T-cell (primary cell): ENCODE measurements around the gene TOP1. TPM values are rescaled to one million over a fixed set of nuclear protein-coding genes. Genes with fewer than 3 reads are reported as not detected.

ENCODE experiments used
- ATAC-seq, 4 experiments: fragments of 200-7000 bp in 3 of 4; fragments of 150-1000 bp in 1 of 4; cut with Tn5 transposase; replicated peaks in 1 of 4; 1 replicate in 3 of 4; 2 replicates in 1 of 4; pipeline ENCODE4 v1.10.0; 2021; ENCODE audit warnings: moderate library complexity in 3 of 4, mild to moderate bottlenecking in 2 of 4, moderate number of reproducible peaks in 1 of 4
- CTCF ChIA-PET, 2 donors: fragments of 300-600 bp; sonication (Branson Sonifier 250); formaldehyde crosslinking; loops; one replicate each; lab custom pipeline; 2022; ENCODE audit warnings: antibody characterized with exemption in 2 of 2; lab: Charles Lee
- POLR2A ChIA-PET, 2 donors: fragments of 300-600 bp; sonication (Branson Sonifier 250); formaldehyde crosslinking; loops; one replicate each; lab custom pipeline; 2022; ENCODE audit warnings: antibody characterized with exemption in 2 of 2; lab: Charles Lee
- DNase-seq, 35 experiments: peaks; one replicate each; pipeline versions ENCODE4 v3.0.0 to v3.0.0-alpha.2; 2013 to 2023
- H3K27ac ChIP-seq: one replicate; pipeline ENCODE4 v1.5.1; 2013; ENCODE audit warnings: low read length
- H3K27me3 ChIP-seq, 2 experiments: replicated peaks in 1 of 2; 1 replicate in 1 of 2; 2 replicates in 1 of 2; pipeline versions ENCODE4 v1.6.1 to v1.7.0; 2013; ENCODE audit warnings: low read length in 1 of 2, mixed read lengths in 1 of 2; ENCODE audit not compliant: control insufficient read depth in 2 of 2, insufficient read depth in 2 of 2; ENCODE audit errors: extremely low read depth in 1 of 2
- H3K36me3 ChIP-seq, 2 donors: 1 replicate in 1 of 2; 2 replicates in 1 of 2; pipeline versions ENCODE4 v1.6.1 to v1.7.0; 2013; ENCODE audit warnings: low read length in 1 of 2; ENCODE audit not compliant: control insufficient read depth in 2 of 2, insufficient read depth in 1 of 2; ENCODE audit errors: extremely low read depth in 1 of 2
- H3K4me1 ChIP-seq, 2 experiments: 1 replicate in 1 of 2; 2 replicates in 1 of 2; pipeline versions ENCODE4 v1.6.1 to v1.7.0; 2013; ENCODE audit warnings: low read length in 2 of 2, mixed read lengths in 1 of 2; ENCODE audit not compliant: insufficient read depth in 2 of 2, control insufficient read depth in 1 of 2; ENCODE audit errors: extremely low read depth in 1 of 2
- H3K4me3 ChIP-seq, 2 donors: 1 replicate in 1 of 2; 2 replicates in 1 of 2; pipeline versions ENCODE4 v1.5.1 to v1.7.0; 2013; ENCODE audit warnings: mild to moderate bottlenecking in 2 of 2, low read length in 1 of 2, moderate library complexity in 1 of 2; ENCODE audit not compliant: control insufficient read depth in 1 of 2; ENCODE audit errors: extremely low read depth in 1 of 2
- H3K9me3 ChIP-seq: 2 replicates; pipeline ENCODE4 v1.7.0; 2013
- H3K27ac Mint-ChIP-seq, 2 donors: one replicate each; pipeline ENCODE4 v1.8.0; 2020 to 2021; ENCODE audit warnings: mild to moderate bottlenecking in 2 of 2, mixed read lengths in 2 of 2
- H3K27me3 Mint-ChIP-seq, 2 donors: one replicate each; pipeline ENCODE4 v1.8.0; 2021 to 2022; ENCODE audit warnings: mixed read lengths in 2 of 2
- H3K36me3 Mint-ChIP-seq: one replicate; pipeline ENCODE4 v1.8.0; 2021; ENCODE audit warnings: mixed read lengths
- H3K4me1 Mint-ChIP-seq, 3 donors: one replicate each; pipeline ENCODE4 v1.8.0; 2020 to 2022; ENCODE audit warnings: mixed read lengths in 3 of 3, mild to moderate bottlenecking in 1 of 3
- H3K4me3 Mint-ChIP-seq, 3 donors: one replicate each; pipeline ENCODE4 v1.8.0; 2020 to 2022; ENCODE audit warnings: mild to moderate bottlenecking in 3 of 3, mixed read lengths in 3 of 3, moderate library complexity in 3 of 3
- H3K9me3 Mint-ChIP-seq, 3 donors: one replicate each; pipeline ENCODE4 v1.8.0; 2020 to 2022; ENCODE audit warnings: mixed read lengths in 3 of 3
- WGBS: methylation state at CpG from one replicate; pipeline ENCODE4 v1.1.5; 2013; ENCODE audit warnings: missing lambda C conversion rate; ENCODE audit not compliant: insufficient coverage; 5-methylcytosine and 5-hydroxymethylcytosine counted together
- total RNA-seq, 35 experiments: library from RNA in 6 of 35; stranded (reverse) in 6 of 35; fragments of 120-200 nt in 1 of 35; gene quantifications; one replicate each; pipeline versions ENCODE4 v1.2.1 to v1.2.4 and lab custom pipeline; 2013 to 2026

TOP1 gene
- total RNA-seq, 5 donors from 2014 or later (not counting 1 experiment from before 2014, with no cell fraction given), result 30.2 to 41.2 (median 38.1) TPM

DNA sequence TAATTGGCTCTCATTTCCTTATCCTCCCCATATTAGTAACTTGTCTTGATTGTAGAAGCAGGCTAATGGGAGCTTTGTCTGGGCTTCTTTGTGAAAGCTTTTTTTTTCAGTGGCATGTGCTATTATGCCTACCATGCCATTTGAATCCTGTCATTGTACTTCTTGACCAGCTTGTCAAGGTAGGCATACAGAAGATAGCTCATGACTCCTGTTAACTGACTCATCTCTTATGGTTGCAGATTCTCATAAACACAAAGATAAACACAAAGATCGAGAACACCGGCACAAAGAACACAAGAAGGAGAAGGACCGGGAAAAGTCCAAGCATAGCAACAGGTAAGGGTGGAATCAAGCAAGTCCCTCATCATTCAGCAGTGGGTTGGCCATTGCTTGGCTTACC lies 32.5 kb downstream of the TOP1 start:
- Mint-ChIP-seq H3K27me3 (no peaks in the 10 kb centered on the region), H3K4me3 (no peak overlapping the region), H3K9me3 (no peaks in the 10 kb centered on the region), H3K27ac (peak overlapping the region in 1 of 2 donors; percentile 2), H3K4me1 (peaks cover 57 to 66% (median 63%) of the 10 kb centered on the region in 3 donors), H3K36me3 (peaks cover 43% of the 10 kb centered on the region)
- peaks cover 0 to 19% of the 10 kb centered on the region in 2 donors for H3K36me3 ChIP-seq
- H3K27me3 ChIP-seq, result no peaks in the 10 kb centered on the region
- no peaks in the 10 kb centered on the region for H3K4me1 ChIP-seq
- no peaks in the 10 kb centered on the region for H3K9me3 ChIP-seq
- H3K27ac ChIP-seq, result no peak overlapping the region
- DNase-seq (no peak), ATAC-seq (no peak)
- POLR2A ChIA-PET, result interaction anchor here in 1 of 2 donors (0.6 to 0.7 kb wide), 3 partner anchors 11 to 109 kb away, joined by 3 to 11 read pairs (median 3); no protein-coding TSS in a partner anchor
- CTCF ChIA-PET, result interaction anchor here in 1 of 2 donors (0.5 kb wide), 1 partner anchor 209 kb away, joined by 3 read pairs; no protein-coding TSS in a partner anchor
- no peak overlapping the region for H3K4me3 ChIP-seq
- 100% methylated on average over 3 of the region's 3 CpGs for WGBS

DNA sequence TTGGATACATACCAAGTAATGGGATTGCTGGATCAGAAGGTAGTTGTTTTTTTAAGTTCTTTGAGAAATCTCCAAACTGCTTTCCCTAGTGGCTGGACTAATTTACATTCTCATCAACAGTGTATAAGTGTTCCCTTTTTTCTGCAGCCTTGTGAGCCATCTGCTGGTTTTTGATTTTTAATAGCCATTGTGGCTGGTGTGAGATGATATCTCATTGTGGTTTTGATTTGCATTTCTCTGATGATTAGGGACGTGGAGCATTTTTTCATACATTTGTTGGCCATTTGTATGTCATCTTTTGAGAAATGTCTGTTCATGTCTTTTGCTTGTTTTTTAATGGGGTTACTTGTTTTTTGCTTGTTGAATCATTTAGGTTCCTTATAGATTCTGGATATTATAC lies 34.8 kb downstream of the TOP1 start:
- Histone ChIP-seq H3K27ac (no peak overlapping the region), H3K27me3 (no peaks in the 10 kb centered on the region), H3K9me3 (no peaks in the 10 kb centered on the region), H3K4me3 (no peak overlapping the region), H3K4me1 (no peaks in the 10 kb centered on the region), H3K36me3 (peaks cover 0 to 26% of the 10 kb centered on the region in 2 donors)
- no peaks in the 10 kb centered on the region for H3K27me3 Mint-ChIP-seq
- no peak for ATAC-seq
- H3K9me3 Mint-ChIP-seq, result no peaks in the 10 kb centered on the region
- no peak overlapping the region for H3K27ac Mint-ChIP-seq
- ChIA-PET CTCF (interaction anchor here in 1 of 2 donors (1.2 to 1.5 kb wide), 2 partner anchors 73 to 75 kb away, joined by 3 to 5 read pairs; no protein-coding TSS in a partner anchor), POLR2A (interaction anchor here in 1 of 2 donors (0.5 kb wide), 1 partner anchor 29 kb away, joined by 3 read pairs; no protein-coding TSS in a partner anchor)
- no peak for DNase-seq
- peaks cover 52% of the 10 kb centered on the region for H3K36me3 Mint-ChIP-seq
- WGBS, result 20% methylated on average over 1 of the region's 1 CpG
- H3K4me3 Mint-ChIP-seq, result no peak overlapping the region
- H3K4me1 Mint-ChIP-seq, result peaks cover 62 to 63% (median 63%) of the 10 kb centered on the region in 3 donors

DNA sequence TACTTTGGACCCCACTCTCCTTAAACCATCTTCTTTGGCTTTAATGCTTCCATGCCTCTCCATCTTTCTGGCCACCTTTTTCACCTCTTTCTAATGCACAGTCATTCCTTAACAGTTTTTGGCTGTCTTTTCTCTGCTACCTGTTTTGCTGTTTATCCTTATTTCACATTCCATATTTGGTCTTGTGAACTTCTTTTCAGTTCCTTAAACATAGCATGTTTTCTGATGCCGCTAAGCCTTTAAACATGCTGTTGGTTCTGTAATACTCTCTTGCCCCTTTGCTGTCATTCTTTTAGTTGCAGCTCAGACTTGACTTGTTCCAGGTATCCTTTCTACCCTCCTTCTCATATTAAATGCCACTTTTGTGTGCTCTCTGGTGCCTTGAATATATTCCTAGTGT lies 35.8 kb downstream of the TOP1 start:
- no peaks in the 10 kb centered on the region for H3K9me3 ChIP-seq
- Mint-ChIP-seq H3K27ac (peak overlapping the region in 1 of 2 donors; percentile 25), H3K27me3 (no peaks in the 10 kb centered on the region), H3K9me3 (no peaks in the 10 kb centered on the region), H3K36me3 (peaks cover 58% of the 10 kb centered on the region), H3K4me1 (peaks cover 57 to 64% (median 63%) of the 10 kb centered on the region in 3 donors), H3K4me3 (no peak overlapping the region)
- peaks cover 0 to 26% of the 10 kb centered on the region in 2 donors for H3K36me3 ChIP-seq
- CTCF ChIA-PET, result no interaction called here
- POLR2A ChIA-PET, result no interaction called here
- no peaks in the 10 kb centered on the region for H3K4me1 ChIP-seq
- no peak overlapping the region for H3K27ac ChIP-seq
- ATAC-seq, result no peak
- no peak overlapping the region for H3K4me3 ChIP-seq
- no peaks in the 10 kb centered on the region for H3K27me3 ChIP-seq
- WGBS, result 100% methylated on average over 1 of the region's 1 CpG
- no peak for DNase-seq

DNA sequence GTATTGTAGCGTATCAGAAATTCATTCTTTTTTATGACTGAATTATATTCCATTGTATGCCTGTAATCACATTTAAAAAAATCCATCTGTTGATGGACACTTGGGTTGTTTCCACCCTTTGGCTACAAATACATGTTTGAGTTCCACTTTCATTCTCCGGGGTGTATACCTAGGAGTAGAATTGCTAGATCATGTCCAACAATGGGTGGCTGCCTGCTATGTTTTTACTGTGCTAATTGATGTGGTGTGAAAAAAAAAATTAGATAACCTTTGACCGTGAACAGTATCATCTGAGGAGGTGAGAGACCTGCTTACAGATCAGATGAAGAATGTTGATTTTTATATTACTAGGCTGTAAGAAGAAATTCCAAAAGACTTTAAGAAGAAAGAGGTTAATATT lies 37.1 kb downstream of the TOP1 start:
- Mint-ChIP-seq H3K4me3 (no peak overlapping the region), H3K36me3 (peaks cover 63% of the 10 kb centered on the region), H3K27ac (no peak overlapping the region), H3K27me3 (no peaks in the 10 kb centered on the region), H3K4me1 (peaks cover 58 to 76% (median 67%) of the 10 kb centered on the region in 3 donors), H3K9me3 (no peaks in the 10 kb centered on the region)
- Histone ChIP-seq H3K4me1 (peaks cover 0 to 2% of the 10 kb centered on the region in 2 experiments), H3K27me3 (no peaks in the 10 kb centered on the region), H3K9me3 (no peaks in the 10 kb centered on the region), H3K4me3 (no peak overlapping the region), H3K27ac (no peak overlapping the region), H3K36me3 (peaks cover 0 to 26% of the 10 kb centered on the region in 2 donors)
- POLR2A ChIA-PET, result interaction anchor here (0.7 kb wide), 3 partner anchors 16 to 647 kb away, joined by 3 read pairs; no protein-coding TSS in a partner anchor
- no peak for DNase-seq
- CTCF ChIA-PET, result no interaction called here
- WGBS, result no CpG with 5 or more reads among the region's 3 CpGs
- no peak for ATAC-seq

DNA sequence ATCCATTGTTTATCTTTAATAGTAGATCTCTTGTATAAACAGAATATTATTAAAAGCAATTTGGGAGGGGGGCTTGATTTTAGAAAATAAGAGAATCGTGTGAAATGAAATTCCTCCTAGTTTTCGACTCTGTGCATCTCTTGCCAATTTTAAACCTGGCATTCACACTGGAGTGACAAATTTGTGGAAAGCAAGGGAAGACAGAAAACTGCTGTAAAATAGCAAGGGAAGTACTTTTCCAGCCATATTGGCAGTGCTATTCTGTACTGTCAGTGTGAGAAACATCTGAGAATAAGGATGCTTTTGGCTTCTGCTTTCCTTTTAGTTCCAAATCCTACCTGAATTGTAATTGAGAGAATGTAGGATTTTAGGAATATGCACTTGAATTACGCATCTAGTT lies 40.2 kb downstream of the TOP1 start:
- peaks cover 7 to 9% of the 10 kb centered on the region in 2 experiments for H3K4me1 ChIP-seq
- no CpG with 5 or more reads among the region's 3 CpGs for WGBS
- H3K4me3 Mint-ChIP-seq, result no peak overlapping the region
- no peak for ATAC-seq
- H3K4me3 ChIP-seq, result no peak overlapping the region
- no peak overlapping the region for H3K27ac ChIP-seq
- H3K27me3 Mint-ChIP-seq, result no peaks in the 10 kb centered on the region
- no peaks in the 10 kb centered on the region for H3K27me3 ChIP-seq
- H3K9me3 ChIP-seq, result no peaks in the 10 kb centered on the region
- H3K36me3 ChIP-seq, result peaks cover 0 to 9% of the 10 kb centered on the region in 2 donors
- H3K4me1 Mint-ChIP-seq, result peaks cover 69 to 86% (median 78%) of the 10 kb centered on the region in 3 donors
- CTCF ChIA-PET, result interaction anchor here in 1 of 2 donors (2.7 kb wide), 1 partner anchor 78 kb away, joined by 7 read pairs; no protein-coding TSS in a partner anchor
- no peak for DNase-seq
- H3K27ac Mint-ChIP-seq, result no peak overlapping the region
- POLR2A ChIA-PET, result interaction anchor here in 1 of 2 donors (0.7 kb wide), 1 partner anchor 34 kb away, joined by 3 read pairs; no protein-coding TSS in a partner anchor
- peaks cover 39% of the 10 kb centered on the region for H3K36me3 Mint-ChIP-seq
- no peaks in the 10 kb centered on the region for H3K9me3 Mint-ChIP-seq

DNA sequence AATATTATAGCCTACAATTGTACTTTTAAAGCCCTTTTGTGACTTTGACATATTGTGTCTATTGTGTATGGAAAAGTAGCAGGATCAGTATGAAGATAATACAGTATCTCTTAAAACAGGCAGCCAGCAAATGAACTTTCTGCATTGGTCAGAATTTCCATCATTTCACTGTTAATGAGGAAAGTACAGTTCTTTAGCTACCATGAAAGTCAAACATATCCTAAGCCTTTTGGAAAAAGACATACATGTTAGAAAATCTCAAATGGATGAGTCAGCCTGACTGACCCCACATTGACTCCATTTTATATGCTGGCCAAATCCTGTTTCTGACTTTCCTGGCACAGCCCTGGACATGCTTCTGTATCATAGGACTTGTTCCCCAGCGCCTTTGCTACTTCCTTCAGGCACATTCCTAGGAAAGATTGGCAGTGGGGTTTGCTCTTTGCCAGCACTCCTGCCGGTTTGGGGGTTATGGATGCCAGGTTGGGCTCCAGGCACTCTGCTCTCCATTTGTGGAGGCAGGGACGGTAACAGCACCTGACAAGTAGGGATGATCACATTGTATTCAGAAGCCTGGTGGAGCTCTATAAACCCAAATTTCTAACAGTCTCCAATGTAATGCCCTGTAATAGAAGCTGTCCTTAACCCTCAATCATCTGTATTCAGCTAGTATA lies 43.7 kb downstream of the TOP1 start:
- Mint-ChIP-seq H3K4me1 (peaks cover 86 to 93% (median 90%) of the 10 kb centered on the region in 3 donors), H3K27ac (peak overlapping the region; percentile 45 to 68), H3K36me3 (peaks cover 40% of the 10 kb centered on the region), H3K27me3 (no peaks in the 10 kb centered on the region), H3K9me3 (no peaks in the 10 kb centered on the region), H3K4me3 (peak overlapping the region in 1 of 3 donors; percentile 40)
- POLR2A ChIA-PET, result interaction anchor here in 1 of 2 donors (1.6 kb wide), 1 partner anchor 14 kb away, joined by 7 read pairs; no protein-coding TSS in a partner anchor
- CTCF ChIA-PET, result interaction anchor here in 1 of 2 donors (0.8 to 1.6 kb wide), 2 partner anchors 82 to 85 kb away, joined by 3 to 5 read pairs; no protein-coding TSS in a partner anchor
- Histone ChIP-seq H3K4me3 (no peak overlapping the region), H3K9me3 (no peaks in the 10 kb centered on the region), H3K4me1 (peaks cover 9 to 28% of the 10 kb centered on the region in 2 experiments), H3K27me3 (no peaks in the 10 kb centered on the region), H3K27ac (no peak overlapping the region), H3K36me3 (peaks cover 0 to 17% of the 10 kb centered on the region in 2 donors)
- WGBS, result 89% methylated on average over 2 of the region's 3 CpGs
- ATAC-seq, result peak in 1 of 4 experiments; percentile 21
- no peak for DNase-seq
